ENCODE measurements around the gene CD1E.

DNA sequence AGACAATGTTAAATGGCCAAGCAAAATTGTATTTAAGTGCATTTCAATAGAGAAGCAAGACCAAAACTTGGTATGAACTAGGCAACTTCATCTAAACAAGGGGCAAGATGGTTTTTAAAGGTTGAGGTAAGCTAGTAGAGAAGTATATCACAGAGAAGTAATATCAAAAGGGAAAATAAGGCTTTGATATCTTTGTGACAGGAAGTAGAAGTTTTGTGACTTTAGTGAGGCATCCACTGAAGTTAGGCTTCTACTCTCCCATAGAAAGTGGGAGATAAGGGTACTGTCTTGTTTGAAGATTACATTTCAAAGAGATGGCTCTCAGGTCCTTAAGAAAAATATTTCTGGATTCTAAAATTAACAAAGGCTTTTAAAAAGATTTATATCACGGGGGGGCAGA, 36.6 kb downstream of the CD1E start:
- TF ChIP-seq CTCF (conservative IDR thresholded peaks at IDR 0.05; ENCODE audit: low read depth, low read length) (no peak), EZH2 (IDR thresholded peaks at IDR 0.05; ENCODE audit: low read length, unreplicated experiment) (no peak)

Data from PC-3 (cell line).